ENCODE results near the gene VAT1L.
"Not testable (repeated sequence)": the region's sequence is repeated elsewhere in the genome, so short reads cannot be mapped to it uniquely, and the experiment has no call there.

VAT1L gene

DNA sequence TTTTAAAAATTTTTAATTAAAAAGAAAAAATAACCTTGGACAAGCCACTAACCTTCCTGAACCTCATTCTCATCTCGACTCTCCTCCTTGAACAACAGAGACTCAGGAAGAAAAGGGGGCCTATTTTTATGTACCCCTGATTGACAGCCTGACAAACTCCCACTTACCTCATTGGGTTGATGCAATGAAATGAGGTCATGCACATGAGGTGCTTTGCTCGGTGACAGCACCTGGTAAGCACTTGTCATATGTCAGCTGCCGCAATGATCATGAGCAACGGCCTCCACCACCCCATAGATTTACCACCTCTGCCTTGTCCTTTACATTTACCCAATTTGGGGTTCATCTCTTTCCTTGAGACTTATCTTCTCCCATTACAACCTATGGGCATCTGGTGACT lies 167.9 kb downstream of the VAT1L start:
- no peak for DNase-seq (ENCODE audit: low read depth)

GRCh38 chr16:77960766-77961165 lies 172.4 kb downstream of the VAT1L start:
- DNase-seq (ENCODE audit: low read depth) = no peak

- no peak for DNase-seq (ENCODE audit: low read depth)
Observed at GRCh38 chr16:77961814-77962213, 173.4 kb downstream of the VAT1L start.

- no peak for DNase-seq (ENCODE audit: low read depth)
Observed at GRCh38 chr16:77962689-77963088, 174.3 kb downstream of the VAT1L start.

DNA sequence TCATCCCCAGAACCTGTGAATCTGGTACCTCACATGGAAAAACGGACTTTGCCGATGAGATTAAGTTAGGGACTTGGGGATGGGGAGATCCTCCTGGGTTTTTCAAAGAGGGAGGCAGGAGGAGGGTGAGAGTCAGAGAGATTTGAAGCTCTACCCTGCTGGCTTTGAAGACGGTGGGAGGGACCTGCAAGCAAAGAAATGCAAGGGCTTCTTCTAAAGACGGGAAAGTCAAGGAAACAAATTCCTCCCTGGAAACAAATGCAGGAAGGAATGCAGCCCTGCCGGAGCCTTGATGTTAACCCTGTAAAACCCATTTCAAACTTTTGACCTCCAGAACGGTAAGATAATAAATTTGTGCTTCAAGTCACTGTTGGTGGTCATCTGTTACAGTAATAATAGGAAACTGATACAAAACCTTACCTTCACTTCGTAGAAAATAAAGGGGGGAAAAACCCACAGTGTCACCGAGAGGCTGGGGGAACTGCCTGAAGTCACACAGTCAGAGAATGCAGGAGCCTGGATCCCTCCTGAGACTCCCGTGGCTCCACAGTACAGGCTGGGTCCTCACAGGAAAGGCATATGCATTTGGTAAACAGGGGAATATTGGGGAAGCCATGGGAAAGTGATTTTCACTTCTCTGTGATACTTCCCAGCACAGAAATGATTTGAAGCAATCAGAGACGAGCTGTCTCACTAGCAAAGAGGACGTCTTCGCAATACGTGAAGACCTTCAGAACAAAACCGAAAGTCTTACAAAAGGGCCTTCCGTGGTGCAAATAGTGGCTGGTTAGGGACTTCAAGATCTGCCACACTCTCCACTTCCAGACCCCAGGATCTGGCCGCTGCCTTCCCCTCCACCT lies 175.1 kb downstream of the VAT1L start:
- no peak for DNase-seq (ENCODE audit: low read depth)

DNA sequence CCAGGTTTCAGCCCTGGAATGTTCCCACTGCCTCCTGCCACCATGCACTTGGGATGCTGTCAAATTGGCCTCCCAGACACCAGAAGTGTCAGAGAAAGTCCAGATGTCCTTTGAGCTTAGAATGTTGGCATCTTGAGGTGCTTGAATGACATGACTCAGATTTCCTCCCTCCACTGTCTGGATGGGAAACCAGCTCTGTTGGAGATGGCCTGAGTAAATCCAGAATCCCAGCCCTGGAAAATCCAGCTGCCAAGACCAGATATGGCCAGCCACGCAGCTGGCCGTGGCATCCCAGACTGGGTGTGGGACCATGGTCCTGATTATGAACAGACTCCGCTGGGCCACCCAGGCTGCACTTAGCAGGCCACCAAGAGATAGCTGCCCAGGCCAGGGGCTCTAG lies 177.0 kb downstream of the VAT1L start:
- DNase-seq (ENCODE audit: low read depth) = no peak

DNA sequence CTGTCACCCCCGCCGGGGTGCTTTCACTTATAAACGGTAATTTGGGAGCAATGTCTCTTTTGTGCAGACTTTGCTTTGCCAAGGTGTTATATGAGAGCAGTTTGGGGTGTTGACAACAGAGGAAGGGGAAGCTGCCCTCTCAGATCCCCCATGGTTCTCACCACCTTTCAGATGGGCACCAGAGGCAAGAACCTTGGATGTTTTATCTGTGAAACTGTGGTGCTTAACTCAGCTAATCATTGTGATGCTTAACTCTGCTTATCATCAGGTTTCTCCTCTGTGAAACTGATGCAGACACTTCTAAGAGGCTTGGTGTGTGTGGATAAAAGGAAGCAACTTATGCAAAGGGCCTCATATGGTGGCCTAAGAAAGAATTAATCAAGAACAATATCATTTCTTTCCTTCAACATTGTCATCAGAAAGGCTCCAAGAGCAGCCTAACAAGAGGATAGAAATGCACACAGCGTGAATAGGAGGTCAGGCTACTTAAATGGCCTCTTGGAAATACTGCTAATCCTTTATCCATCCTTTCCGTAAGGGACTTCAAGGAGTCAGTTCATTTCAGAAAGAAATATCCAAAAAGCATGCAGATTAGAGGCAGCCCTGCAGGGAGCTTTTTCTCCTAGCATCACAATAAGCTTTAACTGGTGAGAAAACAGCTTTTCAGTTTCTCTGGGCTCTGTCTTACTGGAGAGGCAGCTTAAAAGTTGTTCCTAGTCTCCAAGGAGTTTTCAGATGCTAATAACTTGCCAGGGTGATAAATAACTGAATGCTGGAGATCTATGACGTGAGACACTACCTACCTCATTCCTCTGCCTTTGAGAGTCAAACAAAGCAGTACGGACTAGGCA lies 178.9 kb downstream of the VAT1L start:
- DNase-seq (ENCODE audit: low read depth) = no peak

GRCh38 chr16:77969861-77970260 lies 181.5 kb downstream of the VAT1L start:
- no peak for DNase-seq (ENCODE audit: low read depth)

DNA sequence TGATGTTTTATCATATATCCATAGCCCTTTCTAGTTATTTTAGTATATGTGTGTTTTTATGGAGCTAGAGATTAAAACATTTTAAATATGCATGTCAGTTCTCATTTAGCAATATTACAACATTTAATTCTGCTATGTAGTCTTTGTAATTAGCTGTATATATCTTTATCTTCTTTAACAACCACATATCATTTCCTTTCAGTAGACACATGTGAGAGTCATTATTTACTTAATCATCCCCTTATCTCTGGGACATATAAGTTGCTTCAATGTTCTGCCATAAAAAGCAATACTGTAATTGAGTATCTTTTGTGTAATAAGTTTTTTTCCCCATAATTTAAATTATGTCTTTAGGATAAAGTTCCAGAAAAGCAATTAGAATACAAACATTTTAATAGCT lies 182.0 kb downstream of the VAT1L start:
- DNase-seq (ENCODE audit: low read depth) = no peak

DNA sequence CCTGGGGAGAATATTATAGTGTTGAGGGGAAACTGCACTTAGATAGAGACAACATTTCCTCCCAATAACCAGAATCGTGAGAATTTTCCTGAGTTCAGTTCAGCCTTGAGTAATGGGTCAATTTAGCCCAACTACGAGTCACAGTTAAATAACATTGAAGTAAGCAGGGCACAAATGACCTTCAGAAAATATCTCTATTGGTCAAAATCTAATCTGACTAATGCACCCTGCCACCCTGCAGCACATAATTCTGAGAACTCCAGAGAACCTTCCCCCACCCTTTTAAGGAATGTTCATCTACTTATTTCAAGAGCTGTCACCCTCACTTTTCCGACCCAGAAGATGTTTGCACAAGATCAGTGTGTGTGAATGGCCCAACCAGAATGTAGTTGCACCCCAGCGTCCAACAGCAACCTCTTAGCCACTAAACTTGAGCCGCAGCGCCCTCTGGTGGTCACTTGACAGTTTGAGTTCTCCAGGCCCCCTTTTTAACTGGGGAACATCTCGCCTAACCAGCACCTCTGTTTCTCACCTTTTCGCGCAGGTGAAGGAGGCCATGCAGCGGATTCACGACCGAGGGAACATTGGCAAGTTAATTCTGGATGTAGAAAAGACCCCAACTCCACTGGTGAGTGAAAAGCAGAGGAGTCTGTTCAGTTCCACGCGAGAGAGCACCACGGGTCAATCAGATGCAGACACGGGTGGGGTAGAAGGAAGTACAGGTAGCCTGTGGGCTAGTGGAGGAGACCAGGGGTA lies 183.1 kb downstream of the VAT1L start:
- DNase-seq (ENCODE audit: low read depth) = peak; percentile 13

DNA sequence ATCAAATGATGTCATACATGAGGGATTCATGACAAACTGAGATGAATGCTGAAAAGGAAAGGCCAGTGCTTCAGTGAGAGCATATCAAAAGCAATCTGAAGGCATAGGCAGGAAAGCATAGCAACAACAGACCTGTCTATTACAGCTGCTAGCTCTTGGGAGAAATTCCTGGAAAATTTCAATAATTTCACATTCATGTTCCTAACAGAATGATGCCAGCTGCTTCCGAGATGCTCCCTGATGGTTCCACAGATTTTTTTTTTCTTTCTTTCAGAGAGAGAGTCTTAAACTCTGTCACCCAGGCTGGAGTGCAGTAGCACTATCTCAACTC lies 183.7 kb downstream of the VAT1L start:
- DNase-seq (ENCODE audit: low read depth) = no peak

DNA sequence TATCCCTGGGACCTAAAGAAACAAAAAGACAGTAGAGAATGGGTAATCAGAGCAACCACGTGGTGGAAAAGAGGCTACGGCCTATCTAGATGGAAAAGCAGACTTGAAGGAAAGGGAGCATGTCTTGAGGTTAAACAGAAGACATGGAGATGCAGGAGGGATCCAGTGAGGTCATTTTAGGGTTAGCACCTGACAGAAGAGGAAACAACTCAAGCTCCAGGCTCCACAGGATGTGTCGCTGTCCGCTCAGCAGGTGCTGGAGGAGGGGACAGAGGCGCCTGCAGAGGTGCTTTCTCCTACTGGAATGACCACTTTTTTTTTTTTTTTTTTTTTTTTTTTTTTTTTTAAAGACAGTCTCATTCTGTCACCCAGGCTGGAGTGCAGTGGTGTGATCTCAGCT lies 186.5 kb downstream of the VAT1L start:
- no peak for DNase-seq (ENCODE audit: low read depth)

DNA sequence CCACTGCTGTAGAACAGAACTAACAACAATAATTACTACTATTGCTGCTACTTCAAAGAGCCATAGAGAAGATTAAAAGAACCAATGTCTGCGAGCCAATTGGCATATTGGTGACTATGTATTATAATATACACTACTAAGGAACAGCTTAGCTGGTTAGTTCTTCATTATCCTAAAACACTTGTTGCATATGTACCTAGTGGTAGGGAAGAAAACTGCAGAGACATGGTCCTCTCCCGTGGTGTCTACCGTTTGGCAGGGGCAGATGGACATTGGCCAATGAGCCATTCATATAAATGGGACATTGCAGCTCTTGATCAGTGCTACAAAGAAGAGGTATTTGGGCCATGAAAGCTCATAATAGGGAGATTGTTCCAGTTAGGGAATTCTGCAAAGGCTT lies 187.6 kb downstream of the VAT1L start:
- no peak for DNase-seq (ENCODE audit: low read depth)

DNA sequence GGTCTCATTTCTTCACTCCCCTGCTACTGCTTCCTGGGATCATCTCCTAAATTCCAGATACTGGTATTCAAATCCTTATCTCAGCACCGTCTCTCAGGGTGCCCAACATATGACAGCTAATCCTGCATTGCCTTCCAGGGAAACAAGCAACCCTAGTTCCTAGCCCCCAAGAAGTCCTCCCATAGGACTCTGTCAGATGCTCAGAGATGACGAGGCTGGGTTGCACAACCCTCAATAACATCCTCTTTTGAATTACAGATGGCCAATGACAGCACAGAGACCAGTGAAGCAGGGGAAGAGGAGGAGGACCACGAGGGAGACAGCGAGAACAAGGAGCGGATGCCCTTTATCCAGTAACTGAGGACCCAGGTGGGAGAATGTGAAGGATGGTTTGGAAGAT lies 189.0 kb downstream of the VAT1L start:
- DNase-seq (ENCODE audit: low read depth) = no peak

- DNase-seq (ENCODE audit: low read depth) = no peak
Observed at GRCh38 chr16:77985111-77985510, 196.7 kb downstream of the VAT1L start.

GRCh38 chr16:77986011-77986740 lies 197.8 kb downstream of the VAT1L start:
- DNase-seq (ENCODE audit: low read depth) = no peak

GRCh38 chr16:77987810-77988209 lies 199.4 kb downstream of the VAT1L start:
- DNase-seq (ENCODE audit: low read depth) = no peak

GRCh38 chr16:77989846-77990245 lies 201.5 kb downstream of the VAT1L start:
- no peak for DNase-seq (ENCODE audit: low read depth)

DNA sequence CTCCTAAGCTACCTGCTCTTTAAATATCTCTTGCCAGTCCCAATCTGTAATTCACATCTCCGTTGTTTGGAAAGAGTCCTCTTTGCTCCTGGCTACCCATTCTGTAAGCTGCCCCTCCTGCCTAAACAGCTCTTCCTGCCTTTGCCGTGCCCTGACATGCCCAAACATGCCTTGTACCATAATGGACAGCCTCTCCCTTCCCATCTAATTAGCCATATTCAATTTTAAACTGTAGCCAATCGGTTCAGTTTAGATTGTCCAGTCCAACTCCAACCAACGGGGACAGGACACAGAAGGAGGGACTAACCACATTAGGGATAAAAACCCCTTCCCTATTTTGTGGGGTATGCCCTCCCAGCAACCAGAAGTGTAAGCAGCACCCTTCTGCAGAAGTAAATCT lies 203.3 kb downstream of the VAT1L start:
- DNase-seq (ENCODE audit: low read depth) = no peak

GRCh38 chr16:77992381-77992780 lies 204.0 kb downstream of the VAT1L start:
- DNase-seq (ENCODE audit: low read depth) = not testable (repeated sequence)

DNA sequence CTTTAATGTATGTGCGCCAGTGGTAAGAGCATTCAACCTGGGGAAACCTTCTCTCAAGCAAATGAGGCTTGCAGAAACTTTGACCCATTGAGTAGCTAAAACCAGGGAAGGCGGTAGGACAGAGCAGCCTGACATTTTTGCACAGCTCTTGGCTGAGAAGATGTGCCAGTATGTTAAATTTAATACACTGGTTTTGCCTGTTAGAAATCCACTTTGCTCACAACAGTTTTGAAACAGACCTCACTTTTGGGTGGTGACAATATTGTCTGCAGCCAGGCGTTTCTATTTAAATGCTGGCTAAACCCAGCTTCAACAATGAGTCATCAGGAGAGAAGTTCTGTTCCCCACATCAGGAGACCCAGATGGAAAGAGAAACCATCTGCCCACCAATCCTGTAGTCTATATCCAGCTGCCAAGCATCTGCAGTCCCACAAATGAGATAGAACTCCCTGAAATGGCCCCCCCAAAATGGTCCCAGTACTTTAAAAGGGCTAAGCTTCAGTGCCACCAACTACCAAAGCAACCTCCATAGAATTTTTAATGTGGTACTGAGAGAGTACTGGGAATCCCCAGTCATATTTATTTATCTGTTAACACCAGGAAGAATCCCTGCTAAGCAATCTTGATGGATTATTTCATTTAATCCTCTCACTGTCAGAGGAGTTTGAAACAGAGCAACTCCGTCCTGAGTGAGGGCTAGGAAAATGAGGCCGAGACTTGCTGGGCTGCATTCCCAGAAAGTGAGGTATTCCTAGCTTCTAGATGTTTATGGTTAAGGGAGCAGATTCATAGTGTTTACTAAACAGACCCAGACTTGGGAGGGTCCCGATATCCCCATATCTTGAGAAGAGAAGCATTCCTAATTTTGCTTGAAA lies 205.0 kb downstream of the VAT1L start:
- peak; percentile 10 for DNase-seq (ENCODE audit: low read depth)
